Body of pancreas (tissue), 4 donors: ENCODE results near the gene PKN1.

ENCODE experiments used
- POLR2A ChIP-seq, 3 donors: fragments of 450-650 bp; IDR thresholded peaks; one replicate each; pipeline ENCODE4 v1.6.1; 2016; ENCODE audit warnings: antibody characterized with exemption in 3 of 3, mild to moderate bottlenecking in 2 of 3
- TF ChIP-seq, protein P1 (sequence below), 7 experiments: fragments of 450-650 bp in 4 of 7; fragments of 200-600 bp in 3 of 7; sonication (generic) in 3 of 7; IDR thresholded peaks; one replicate each; pipeline ENCODE4 v1.5.1; 2016 to 2019; ENCODE audit warnings: antibody characterized with exemption in 7 of 7

DNA sequence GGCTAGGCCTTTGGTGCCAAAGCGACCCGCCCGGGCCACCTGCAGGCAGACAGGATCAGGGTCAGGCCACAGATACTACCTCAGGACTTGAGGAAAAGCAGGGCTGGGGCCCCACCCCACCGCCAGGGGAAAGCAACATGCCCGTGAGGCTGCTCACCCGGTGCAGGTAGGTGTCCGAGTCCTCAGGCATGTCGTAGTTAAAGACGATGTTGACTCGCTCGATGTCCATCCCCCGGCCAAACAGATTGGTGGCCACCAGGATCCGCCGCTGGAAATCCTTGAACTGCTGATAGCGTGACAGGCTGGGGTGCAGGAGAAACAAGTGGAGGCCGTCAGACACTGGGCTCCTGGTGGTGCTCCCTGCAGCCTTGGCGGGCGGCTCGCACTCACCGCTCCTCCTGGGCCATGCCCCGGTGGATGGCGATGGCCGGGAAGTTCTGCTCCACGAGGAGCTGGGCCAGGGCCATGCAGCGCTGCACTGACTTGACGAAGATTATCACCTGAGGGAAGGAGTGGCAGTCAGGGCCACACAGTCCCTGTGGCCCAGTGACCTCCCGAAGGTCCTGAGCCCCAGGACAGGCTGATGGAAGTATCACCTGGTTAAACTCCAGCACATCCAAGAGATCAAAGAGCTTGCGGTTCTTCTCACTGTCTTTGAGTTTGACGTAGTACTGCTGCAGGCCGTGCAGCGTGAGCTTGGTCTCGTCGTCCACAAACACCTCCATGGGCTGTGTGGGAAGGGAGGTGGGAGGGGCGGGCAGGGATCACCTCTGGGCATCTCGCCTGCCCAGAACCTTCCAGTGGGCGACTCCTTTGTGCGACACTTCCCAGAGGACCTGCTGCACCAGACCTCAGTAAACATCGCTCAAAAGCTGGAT lies 23.7 kb upstream of the PKN1 start:
- TF ChIP-seq, protein P1, sequence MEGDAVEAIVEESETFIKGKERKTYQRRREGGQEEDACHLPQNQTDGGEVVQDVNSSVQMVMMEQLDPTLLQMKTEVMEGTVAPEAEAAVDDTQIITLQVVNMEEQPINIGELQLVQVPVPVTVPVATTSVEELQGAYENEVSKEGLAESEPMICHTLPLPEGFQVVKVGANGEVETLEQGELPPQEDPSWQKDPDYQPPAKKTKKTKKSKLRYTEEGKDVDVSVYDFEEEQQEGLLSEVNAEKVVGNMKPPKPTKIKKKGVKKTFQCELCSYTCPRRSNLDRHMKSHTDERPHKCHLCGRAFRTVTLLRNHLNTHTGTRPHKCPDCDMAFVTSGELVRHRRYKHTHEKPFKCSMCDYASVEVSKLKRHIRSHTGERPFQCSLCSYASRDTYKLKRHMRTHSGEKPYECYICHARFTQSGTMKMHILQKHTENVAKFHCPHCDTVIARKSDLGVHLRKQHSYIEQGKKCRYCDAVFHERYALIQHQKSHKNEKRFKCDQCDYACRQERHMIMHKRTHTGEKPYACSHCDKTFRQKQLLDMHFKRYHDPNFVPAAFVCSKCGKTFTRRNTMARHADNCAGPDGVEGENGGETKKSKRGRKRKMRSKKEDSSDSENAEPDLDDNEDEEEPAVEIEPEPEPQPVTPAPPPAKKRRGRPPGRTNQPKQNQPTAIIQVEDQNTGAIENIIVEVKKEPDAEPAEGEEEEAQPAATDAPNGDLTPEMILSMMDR (IDR thresholded peaks at IDR 0.05): no peak
- TF ChIP-seq POLR2A (IDR thresholded peaks at IDR 0.05): no peak
